IPS-18a (cell line): Measurements from ENCODE around the gene SMKR1.

Source experiments
- H3K27ac ChIP-seq: one replicate; pipeline ENCODE4 v1.5.1; 2013; ENCODE audit warnings: low read length
- H3K27me3 ChIP-seq: one replicate; pipeline ENCODE4 v1.6.1; 2013; ENCODE audit warnings: mild to moderate bottlenecking, low read length; ENCODE audit not compliant: control insufficient read depth, insufficient read depth
- H3K36me3 ChIP-seq: one replicate; pipeline ENCODE4 v1.6.1; 2013; ENCODE audit warnings: low read depth, low read length; ENCODE audit not compliant: control insufficient read depth
- H3K4me1 ChIP-seq: one replicate; pipeline ENCODE4 v1.6.1; 2013; ENCODE audit warnings: low read depth, low read length; ENCODE audit not compliant: control insufficient read depth
- H3K4me3 ChIP-seq: one replicate; pipeline ENCODE4 v1.5.1; 2013; ENCODE audit warnings: low read length
- H3K9ac ChIP-seq: one replicate; pipeline ENCODE4 v1.6.1; 2013; ENCODE audit warnings: mild to moderate bottlenecking, low read length, moderate library complexity
- H3K9me3 ChIP-seq: one replicate; pipeline ENCODE4 v1.6.1; 2013; ENCODE audit warnings: low read depth, low read length; ENCODE audit not compliant: control insufficient read depth

SMKR1 gene

DNA sequence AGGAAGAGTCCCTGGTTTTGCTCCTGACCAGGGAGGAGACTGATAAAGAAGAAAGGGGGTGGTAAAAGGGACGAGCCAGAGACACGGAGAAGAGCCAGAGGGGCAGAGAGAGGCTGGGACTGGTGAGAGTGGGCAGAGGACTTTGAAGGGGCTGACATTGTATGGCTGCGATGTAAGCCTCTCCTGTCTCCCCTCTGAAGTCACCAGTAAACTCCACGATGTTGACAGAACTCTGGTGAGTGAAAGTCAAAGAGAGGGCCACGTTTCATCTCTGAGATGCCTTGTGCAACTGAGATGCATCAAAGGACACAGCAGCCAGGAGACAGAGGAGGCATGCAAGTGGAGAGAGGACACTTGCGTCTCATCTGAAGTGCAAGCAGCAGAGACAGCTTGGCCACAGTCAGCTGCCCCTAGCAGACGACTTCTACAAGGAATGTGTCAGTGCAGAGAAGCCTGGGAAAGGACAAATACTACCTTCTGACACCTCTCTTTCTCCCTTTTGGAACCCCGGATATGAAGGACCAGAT lies 54.3 kb downstream of the SMKR1 start:
- no peaks in the 10 kb centered on the region for H3K36me3 ChIP-seq
- peaks cover 8% of the 10 kb centered on the region for H3K4me1 ChIP-seq
- H3K27ac ChIP-seq: no peak overlapping the region
- H3K9ac ChIP-seq: no peak overlapping the region
- no peak overlapping the region for H3K4me3 ChIP-seq
- H3K9me3 ChIP-seq: no peaks in the 10 kb centered on the region
- no peaks in the 10 kb centered on the region for H3K27me3 ChIP-seq

DNA sequence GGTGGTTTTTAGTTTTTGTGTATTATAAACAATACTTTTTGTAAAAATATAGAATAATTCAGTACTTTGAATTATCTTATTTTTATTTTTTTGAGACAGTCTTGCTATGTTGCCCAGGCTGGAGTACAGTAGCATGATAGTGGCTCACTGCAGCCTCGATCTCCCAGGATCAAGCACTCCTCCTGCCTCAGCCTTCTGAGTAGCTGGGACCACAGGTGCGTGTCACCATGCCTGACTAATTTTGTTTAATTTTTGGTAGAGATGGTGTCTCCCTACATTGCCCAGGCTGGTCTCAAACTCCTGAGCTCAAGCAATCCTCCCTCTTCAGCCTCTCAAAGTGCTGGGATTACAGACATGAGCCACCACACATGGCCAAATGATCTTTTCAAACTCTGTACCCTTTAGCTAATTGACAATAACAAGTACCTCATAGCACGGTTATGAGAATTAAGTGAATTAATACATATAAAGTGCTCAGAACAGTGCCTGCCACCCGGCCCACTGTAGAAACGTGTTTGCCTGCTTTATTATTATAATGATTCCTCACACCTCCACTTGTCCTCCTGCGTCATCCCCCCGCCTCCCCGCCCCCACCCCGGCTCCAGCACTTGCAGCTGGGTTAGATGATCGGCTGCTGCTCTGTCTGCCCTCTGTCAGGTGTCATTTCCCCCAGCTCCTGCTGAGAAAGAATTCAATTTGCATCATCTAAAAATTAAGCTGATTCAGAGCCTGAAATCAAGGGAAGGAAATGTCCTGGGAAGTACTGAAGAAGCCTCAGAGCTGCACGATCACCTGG lies 55.6 kb downstream of the SMKR1 start:
- Histone ChIP-seq H3K4me1 (peaks cover 11% of the 10 kb centered on the region), H3K9me3 (no peaks in the 10 kb centered on the region), H3K27me3 (no peaks in the 10 kb centered on the region), H3K9ac (no peak overlapping the region), H3K36me3 (no peaks in the 10 kb centered on the region), H3K4me3 (no peak overlapping the region), H3K27ac (no peak overlapping the region)

DNA sequence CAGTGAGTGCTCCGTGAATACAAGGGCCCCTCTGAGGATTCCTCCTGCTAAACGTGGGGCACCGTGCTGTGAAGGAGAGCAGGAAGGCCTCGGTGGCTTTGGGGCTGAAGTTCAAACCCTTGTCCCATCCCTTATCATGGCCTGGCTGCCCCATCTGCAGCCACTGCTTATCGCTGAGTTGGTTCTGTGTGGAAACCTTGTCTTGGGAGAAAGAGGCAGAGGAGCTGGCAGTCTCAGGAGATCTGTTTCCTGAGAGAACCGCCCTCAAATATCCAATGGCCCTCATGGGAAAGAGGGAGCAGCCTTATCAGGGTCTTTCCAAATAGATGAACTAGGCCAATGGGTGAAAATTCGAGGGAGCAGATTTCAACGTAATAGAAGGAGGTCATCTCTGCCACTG lies 57.2 kb downstream of the SMKR1 start:
- no peak overlapping the region for H3K9ac ChIP-seq
- no peak overlapping the region for H3K4me3 ChIP-seq
- no peaks in the 10 kb centered on the region for H3K9me3 ChIP-seq
- H3K4me1 ChIP-seq: peaks cover 11% of the 10 kb centered on the region
- no peaks in the 10 kb centered on the region for H3K36me3 ChIP-seq
- H3K27me3 ChIP-seq: no peaks in the 10 kb centered on the region
- no peak overlapping the region for H3K27ac ChIP-seq

DNA sequence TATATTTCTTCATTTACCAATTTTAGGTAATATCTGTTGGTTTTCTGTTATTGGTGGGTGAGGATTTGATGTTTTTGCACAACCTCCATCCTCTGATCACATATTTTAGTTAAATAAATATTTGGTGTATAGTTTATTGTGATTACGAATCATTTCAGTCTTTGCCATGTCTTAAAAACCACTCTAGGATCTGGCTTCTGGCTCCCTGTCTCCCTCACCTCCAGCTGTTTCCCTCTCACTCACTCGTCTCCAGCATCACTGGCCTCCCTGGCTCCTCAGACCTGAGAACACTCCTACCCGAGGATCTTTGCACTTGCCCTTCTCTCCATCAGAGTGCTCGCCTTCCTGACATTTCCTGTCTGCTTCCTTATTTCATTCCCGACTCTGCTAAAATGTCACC lies 58.5 kb downstream of the SMKR1 start:
- H3K9ac ChIP-seq: no peak overlapping the region
- H3K9me3 ChIP-seq: no peaks in the 10 kb centered on the region
- H3K36me3 ChIP-seq: no peaks in the 10 kb centered on the region
- no peak overlapping the region for H3K27ac ChIP-seq
- H3K27me3 ChIP-seq: no peaks in the 10 kb centered on the region
- peaks cover 11% of the 10 kb centered on the region for H3K4me1 ChIP-seq
- H3K4me3 ChIP-seq: no peak overlapping the region

DNA sequence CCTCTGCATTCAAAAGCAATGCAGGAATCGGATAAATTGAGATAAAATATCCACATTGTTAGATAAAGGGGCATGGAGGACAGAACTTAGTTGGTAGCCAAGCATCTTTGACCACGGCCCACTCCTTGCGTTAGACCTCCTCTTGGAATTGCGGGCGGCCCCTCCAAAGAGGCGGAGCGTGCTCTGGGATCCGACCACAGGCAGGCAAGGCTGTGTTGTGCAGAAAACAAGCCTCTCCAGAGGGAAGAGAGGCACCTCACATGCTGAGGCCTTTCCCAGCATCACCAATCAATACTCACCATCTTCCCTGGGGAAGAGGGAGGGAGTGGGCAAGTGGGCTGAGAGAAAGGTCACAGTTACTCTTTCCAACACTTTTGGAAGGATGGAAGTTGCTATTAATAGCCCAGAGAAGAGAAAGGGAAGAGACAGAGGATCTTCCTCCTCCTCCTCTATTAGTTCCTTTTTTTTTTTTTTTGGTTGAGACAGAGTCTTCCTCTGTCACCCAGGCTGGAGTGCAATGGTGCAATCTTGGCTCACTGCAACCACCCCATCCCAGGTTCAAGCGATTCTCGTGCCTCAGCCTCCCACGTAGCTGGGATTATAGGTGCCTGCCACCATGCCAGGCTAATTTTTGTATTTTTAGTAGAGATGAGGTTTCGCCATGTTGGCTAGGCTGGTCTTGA lies 59.5 kb downstream of the SMKR1 start:
- Histone ChIP-seq H3K9me3 (no peaks in the 10 kb centered on the region), H3K4me3 (no peak overlapping the region), H3K27me3 (no peaks in the 10 kb centered on the region), H3K4me1 (peaks cover 11% of the 10 kb centered on the region), H3K27ac (no peak overlapping the region), H3K36me3 (no peaks in the 10 kb centered on the region), H3K9ac (no peak overlapping the region)
